HG02571 (cell line): ENCODE results near the gene LDLRAD3.

Experiments used
- ATAC-seq: cut with Tn5 transposase; IDR thresholded peaks from one replicate; pipeline ENCODE4 v1.9.1; 2021; ENCODE audit warnings: mild to moderate bottlenecking, moderate library complexity; ENCODE audit not compliant: unreplicated experiment

LDLRAD3 gene

DNA sequence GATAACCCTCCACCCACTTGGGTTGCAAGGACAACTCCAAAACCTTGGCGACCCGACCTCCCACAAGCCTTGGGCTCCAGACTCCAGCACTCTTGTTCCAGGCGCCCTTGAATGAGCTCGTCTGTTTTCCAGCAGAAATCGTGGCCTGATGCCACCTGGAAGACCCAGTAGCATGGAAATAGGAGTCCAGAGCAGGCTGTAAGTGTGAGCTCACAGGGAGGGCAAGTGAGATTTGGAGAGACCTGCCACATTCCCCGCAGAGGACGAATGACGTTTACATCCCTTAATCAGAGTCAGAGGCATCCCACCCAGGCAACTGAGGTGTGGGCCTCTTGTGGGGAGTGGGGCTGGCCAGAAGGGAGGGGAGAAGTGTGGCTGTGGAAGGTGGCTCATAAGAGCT lies 71.9 kb downstream of the LDLRAD3 start:
- no peak for ATAC-seq

DNA sequence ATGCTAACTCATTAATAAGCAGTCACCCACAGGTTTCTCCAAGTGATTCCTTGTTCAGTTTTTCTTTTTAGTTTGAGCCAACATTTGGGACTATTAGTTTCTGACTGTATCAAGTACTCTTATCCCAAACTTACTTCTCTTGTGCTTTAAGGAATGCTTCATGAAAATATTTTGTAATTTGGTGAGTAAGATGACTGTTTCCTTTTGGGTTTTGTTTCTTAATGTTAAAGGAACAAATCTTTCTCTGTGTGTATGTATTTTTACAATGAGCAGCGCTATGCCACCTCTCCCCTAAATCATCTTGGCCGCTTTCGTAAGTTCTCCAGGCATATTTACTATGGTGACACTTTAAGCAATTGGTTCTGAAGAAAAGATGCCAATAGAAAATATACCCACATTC lies 72.4 kb downstream of the LDLRAD3 start:
- no peak for ATAC-seq

DNA sequence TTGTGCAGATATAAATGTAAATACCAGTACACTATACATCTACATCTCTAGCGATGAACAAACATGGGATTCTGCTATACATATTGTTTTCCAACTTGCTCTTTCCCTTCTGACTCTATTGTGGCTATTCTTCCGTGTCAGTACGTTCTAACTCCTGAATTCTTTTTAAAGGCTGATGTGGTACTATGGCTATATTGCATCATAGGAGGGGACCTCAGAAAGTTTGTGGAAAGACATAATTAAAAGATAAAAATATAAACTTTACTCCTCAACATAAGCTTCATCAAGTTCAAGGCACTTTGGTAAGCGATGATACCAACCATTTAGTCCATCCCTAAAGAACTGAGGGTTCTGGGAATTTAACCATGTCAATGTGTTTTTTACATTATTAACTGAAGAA lies 72.8 kb downstream of the LDLRAD3 start:
- ATAC-seq: no peak

DNA sequence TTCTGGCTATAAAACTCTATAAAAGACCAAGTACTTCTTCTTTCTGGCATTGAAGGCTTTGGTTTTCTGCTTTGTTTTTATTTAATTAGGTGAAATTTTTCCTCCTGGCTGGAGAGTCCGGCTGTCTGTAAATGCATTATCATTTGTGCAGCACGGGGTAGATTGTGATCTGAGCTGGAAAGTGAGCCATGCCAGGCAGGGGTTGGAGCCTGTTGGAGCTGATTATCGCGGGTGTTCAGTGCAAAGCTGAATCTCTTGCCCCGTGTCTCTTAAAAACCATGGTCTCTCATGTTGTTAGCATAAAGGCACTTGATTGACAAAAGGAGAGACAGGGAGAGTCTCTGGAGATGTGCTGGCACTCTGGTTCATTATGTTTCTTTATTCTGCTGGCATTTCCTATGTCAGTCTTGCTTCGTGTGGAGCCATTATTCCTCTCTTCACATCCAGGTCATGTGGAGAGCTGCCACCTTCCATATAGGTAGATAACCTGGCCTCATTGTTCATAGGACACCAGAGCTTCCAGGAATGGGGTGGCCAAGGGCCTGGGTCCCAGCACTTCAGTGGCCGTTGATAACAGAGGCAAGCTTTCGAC lies 75.2 kb downstream of the LDLRAD3 start:
- no peak for ATAC-seq

DNA sequence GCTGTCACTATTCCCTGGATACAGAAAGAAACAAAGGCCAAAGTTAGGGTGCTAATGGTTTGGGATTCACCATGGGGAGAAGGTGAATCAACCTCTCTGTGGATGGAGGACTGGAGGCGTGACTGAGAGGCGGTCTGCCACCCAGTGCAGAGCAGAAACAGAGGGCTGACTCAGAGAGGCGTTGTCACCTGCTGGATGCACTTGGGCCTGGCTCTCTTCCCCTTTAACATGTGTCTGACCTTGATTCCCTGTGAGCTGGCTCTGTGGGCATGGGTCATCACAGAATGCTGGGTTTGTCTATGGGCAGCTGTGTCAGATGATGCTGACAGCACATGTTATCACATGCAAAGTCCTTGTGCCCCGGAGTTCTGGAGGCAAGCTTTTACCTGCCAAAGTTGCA lies 75.9 kb downstream of the LDLRAD3 start:
- no peak for ATAC-seq

- ATAC-seq: no peak
Measured at GRCh38 chr11:36022882-36023281, 79.0 kb downstream of the LDLRAD3 start.

DNA sequence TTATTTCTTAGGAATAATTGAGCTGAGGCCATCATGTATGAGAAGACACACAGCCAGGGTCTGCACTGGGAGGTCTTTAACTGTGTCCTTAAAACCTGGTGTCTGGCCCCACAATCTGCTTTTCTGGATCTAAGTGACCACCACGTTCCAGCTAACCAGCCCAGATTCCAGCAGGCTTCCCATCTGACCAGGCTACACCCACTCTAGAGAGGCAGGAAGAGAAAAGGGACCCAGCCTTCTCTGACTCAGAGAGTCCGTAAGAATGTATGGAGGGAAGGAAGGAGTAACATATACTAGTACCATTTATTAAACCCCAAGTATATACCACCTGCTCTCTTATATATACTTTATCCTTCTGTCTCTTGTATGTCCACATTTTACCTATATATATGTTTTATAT lies 80.1 kb downstream of the LDLRAD3 start:
- no peak for ATAC-seq

- no peak for ATAC-seq
Measured at GRCh38 chr11:36024716-36025115, 80.9 kb downstream of the LDLRAD3 start.

DNA sequence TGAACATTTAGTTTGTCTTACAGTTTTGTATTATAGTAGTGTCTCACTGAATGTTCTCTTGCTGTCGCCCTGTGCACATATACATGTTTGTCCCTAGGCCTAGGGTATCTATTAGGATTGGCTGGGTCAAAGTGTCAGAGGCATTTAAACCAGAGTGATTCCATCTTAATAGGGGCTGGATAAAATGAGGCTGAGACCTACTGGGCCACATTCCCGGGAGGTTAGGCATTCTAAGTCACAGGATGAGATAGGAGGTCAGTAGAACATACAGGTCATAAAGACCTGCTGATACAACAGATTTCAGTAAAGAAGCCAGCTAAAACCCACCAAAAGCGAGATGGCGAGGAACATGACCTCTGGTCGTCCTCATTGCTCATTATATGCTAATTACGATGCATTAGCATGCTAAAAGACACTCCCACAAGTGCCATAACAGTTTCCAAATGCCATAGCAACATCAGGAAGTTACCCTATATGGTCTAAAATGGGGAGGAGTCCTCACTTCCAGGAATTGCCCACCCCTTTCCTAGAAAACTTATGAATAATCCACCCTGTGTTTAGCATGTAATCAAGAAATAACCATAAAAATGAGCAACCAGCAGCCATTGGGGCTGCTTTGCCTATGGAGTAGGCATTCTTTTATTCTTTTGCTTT lies 82.6 kb downstream of the LDLRAD3 start:
- no peak for ATAC-seq

DNA sequence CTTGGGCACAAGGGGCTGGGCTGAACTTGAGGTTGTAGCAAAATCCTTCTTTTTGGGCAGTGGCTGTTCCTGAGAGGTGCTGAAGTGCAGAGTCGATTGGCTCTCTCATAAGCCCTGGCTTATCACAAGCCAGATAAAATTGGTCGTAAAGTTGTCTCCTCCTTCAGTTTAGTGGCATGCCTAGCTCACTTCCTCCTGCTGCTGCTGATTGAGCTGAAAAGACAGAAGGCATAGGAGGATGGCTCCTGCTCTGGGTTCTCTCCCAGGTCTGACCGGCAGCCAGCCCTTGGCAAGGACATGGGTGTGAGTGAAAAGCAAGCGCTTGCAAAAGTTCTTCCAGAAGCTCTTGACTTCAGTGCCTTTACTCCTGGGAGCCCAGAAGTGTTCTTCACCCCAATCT lies 83.9 kb downstream of the LDLRAD3 start:
- ATAC-seq: no peak

DNA sequence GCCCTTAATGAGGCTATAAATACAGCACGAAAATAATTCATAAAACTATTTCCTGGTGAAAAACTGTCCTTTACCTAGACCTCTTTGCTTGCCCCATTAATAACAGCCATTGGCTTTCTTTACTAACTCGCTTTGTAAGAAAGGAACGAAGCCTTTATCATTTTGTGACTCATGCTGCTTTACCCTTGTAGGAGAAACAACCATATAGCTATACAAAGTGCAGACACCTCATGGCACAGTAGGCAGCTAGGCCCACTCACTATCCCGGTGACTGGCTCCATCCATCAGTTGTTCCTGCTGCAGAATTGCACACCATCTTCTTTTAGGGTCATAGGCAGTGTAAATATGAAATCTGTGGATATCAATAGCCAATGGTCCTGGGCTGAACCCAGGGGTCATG lies 85.8 kb downstream of the LDLRAD3 start:
- no peak for ATAC-seq

DNA sequence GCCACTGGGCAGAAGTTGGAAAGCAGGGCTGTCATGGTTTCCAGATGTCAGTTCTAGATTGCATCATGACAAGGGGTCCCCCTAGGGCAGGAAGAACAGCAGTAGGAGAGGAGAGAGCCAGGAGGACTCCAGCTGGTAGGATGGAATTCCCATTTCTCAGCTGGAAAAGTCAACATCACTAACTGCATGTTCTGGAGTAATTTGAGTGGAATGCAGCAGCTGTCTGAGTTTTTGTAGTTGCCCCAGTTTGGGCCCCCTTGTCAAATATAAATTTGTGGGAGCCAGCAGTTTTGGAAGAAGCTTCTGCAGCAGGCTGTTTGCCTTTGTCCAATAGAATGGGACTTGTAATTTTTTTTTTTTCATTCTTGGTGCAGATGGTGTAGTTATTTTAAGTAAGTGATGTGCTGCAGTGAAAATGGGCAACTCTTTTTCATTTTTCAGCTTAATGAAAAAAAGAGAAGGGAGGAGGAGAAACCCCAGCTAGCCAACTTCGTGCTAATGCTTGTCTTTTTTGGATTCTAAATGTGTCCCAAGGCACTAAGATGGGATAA lies 86.9 kb downstream of the LDLRAD3 start:
- no peak for ATAC-seq

DNA sequence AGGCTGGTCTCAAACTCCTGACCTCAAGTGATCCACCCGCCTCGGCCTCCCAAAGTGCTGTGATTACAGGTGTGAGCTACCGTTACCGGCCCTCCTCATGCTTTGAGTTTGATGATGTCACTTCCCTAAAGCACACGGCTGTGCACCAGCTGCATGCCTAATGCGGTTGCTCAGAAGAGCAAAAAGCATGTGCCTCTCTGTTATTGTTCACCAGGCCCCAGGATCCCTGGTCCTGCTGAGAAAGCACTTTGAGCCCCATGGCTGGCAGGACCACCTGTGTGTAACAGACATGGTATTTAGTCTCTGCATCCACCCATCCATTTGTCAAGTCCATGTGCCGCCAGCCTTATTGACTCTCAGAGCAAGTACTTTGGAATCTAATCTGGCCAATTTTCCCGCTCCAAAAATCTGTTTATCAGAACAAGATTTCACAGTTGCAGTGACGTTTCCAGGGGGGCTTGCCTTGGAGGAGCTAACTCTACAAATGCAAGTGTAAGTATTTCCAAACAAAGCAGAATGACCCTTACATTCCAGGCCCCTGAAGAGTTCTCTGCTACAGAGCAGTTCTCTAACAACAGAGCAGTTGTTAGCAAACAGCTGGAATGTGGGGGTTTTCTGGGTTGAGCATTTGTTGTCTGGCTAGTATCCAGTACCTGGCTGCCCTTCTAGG lies 89.4 kb downstream of the LDLRAD3 start:
- no peak for ATAC-seq

GRCh38 chr11:36033936-36034335 lies 90.1 kb downstream of the LDLRAD3 start:
- no peak for ATAC-seq

DNA sequence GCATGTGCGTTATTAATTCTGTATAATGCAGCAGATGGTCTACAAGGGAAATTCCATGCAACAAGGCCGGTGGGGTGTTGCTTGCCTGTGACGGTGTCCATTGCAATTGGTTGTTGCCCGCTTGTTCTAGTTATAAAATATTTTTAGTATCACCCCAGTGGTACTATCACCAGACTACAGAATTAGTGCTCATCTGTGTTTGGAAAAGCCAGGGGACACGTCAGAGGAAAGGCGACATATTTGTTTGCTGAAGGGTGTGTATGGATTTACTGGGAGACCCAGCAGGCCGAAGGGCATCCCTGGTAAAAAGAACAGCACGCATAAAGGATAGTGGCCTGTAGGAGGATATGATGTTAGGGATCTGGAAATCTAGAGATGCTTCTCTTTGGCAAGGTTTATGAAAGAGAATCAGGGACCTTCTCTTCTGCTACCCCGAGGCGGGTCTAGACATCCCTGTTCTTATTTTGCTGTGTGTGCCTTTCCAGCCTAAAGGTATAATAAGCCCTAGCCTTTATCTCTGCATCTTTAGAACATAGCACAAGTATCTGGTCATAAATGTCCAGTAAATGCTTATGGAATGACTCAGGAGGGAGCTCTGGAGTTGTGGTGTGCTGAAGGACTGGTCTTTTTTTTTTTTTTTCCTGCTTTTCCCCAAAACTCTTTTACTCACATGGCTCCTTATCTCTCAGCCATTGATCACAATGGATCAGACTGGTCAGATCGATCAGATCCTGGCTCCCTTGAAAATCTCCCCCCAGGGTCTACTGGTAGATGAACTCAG lies 90.9 kb downstream of the LDLRAD3 start:
- no peak for ATAC-seq

DNA sequence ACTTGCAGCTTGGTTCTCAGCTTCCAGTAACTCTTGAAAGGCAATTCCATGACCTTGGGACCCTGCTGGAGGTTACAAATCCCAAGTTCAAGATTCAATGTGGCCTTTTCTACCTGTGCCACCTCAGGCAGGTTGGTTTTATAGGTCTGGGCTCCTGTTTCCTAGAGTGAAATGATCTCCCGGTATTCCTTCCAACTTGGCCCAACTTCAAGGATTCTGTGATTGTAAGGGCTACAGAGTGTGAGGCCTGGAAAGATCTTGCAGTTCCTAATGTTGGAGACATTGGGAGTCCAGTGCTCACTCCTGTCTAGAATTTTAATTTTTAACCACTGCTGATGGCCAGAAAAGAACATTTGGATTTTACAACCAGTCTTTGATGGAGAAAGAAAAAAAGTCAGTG lies 91.6 kb downstream of the LDLRAD3 start:
- no peak for ATAC-seq

DNA sequence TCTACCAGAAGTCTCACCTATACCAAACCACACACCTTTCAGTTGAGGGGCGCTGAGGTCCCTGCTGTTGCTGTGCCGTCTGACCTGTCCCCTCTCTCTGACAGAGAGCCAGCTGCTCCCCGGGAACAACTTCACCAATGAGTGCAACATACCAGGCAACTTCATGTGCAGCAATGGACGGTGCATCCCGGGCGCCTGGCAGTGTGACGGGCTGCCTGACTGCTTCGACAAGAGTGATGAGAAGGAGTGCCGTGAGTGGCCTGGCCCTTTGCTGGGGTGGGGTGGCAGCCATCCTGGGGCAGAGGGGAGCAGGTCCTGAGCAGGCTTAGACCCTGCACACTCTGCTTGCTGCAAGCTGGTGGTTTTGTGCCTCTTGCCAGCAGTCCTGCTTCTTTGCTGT lies 92.1 kb downstream of the LDLRAD3 start:
- ATAC-seq: no peak

DNA sequence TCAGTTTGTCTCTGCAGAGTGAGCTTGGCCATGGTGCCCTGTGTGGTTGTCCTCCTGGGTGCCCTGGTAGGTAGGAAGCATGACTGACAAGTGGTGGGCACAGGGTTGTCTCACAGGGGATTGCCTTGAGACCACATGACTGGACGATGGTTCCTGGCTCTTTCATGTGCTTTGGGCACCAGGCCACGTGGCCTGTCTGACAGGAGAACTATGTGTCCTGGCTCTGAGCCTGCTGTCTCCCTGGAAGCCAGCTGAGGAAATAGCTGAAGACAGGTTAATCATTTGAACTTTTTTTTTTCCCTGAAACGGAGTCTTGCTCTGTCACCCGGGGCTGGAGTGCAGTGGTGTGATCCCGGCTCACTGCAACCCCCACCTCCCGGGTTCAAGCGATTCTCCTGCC lies 93.2 kb downstream of the LDLRAD3 start:
- no peak for ATAC-seq

GRCh38 chr11:36038541-36038940 lies 94.7 kb downstream of the LDLRAD3 start:
- ATAC-seq: no peak

DNA sequence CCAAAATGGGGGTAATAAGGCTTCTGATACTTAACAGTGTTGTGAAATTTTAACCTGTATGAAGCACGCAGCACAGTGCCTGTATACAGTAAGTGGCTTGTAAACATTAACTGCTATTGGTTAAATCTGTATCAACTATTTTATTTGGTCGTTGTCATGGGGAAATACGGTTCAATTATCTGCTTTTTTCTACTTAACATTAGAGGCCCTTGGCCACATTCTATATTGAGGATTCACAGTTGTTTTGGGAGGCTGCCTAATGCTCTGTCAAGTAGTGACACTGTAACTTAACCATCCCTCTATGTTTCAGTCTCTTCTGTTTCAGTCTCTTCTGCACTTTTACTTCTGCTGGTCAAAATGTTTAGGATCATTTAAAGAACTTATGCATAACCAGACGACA lies 95.6 kb downstream of the LDLRAD3 start:
- no peak for ATAC-seq

GRCh38 chr11:36041988-36042611 lies 98.2 kb downstream of the LDLRAD3 start:
- ATAC-seq: no peak
